NCI-H2081 treated with DMSO at 0.1 percent for 48 hours (cell line): ENCODE data around the gene EPHB3.

Experiments used
- DNase-seq: peaks from one replicate; lab custom pipeline; 2025; lab: John Stamatoyannopoulos, UW

Gene EPHB3

DNA sequence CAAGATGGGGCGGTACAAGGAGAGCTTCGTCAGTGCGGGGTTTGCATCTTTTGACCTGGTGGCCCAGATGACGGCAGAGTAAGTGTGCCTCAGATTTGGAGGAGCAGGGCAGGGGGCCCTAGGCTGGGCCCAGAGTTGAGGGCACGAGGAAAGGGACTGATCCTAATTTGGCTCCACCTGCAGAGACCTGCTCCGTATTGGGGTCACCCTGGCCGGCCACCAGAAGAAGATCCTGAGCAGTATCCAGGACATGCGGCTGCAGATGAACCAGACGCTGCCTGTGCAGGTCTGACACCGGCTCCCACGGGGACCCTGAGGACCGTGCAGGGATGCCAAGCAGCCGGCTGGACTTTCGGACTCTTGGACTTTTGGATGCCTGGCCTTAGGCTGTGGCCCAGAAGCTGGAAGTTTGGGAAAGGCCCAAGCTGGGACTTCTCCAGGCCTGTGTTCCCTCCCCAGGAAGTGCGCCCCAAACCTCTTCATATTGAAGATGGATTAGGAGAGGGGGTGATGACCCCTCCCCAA lies 19.8 kb downstream of the EPHB3 start:
- no peak for DNase-seq

DNA sequence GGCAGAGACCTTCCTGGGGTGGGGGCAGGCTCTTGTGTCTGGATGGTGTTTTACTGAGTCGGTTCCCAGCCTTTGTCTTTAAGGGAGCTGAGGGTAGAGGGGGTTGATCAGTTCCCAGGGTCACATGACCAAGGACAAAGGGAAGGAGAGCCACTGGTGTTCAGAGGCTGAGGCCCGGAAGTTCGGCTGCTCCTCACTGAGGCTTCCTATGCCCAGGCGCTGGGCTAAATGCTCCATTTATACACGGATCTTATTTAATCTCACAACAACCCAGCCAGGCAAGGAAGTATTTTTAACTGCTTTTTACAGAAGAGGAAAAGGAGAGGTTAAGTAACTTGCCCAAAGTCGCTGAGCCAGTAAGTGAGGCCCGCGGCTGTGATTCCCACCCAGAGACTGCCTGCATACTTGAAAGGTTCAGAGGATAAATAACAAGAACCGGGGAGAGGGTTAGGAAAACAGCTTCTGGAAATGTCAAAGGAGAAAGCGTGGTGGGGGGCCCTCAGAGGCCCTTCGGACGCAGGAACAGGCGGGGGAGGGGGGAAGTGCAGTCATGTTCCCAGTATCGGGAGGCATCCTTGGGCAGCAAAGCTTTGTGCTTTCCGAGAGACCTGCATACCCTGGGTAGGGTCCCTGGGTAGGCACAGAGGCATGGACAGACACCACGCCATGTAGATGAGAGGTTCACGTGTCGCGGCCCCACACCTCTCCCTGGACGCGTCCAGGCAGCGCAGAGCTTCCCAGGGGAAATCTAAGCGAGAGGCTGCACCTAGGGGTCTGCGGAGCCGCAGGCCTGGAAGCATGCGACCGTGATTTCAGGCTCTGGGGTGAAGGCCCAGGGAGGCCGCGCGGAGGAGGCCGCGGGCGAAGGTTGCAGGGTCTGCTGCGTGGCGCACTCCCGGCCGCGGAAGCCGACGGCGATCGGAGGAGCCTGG lies 21.3 kb downstream of the EPHB3 start:
- DNase-seq = no peak

- DNase-seq = no peak
Measured at GRCh38 chr3:184583578-184584451, 22.2 kb downstream of the EPHB3 start.

GRCh38 chr3:184584464-184584891 lies 22.9 kb downstream of the EPHB3 start:
- no peak for DNase-seq

- DNase-seq = no peak
Measured at GRCh38 chr3:184585545-184585944, 24.0 kb downstream of the EPHB3 start.

DNA sequence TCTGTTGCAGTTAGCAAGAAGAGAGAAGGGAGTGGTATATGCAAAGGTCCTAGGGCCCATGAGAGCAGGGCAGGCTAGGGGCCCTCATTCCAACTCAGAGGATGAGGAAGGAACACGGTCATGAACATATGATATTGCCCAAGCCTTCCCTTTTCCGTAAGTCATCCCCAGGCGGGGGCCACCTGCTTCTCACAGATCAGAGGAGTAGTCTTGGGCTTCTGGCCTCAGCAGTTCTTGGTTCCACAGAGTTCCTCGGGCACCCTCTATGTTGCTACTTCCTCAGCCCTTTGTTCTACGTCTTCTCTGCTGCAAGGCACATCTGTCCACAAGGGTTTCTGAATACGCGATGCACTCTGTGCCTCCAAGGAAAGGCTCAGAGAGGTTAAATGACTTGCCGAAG lies 25.3 kb downstream of the EPHB3 start:
- no peak for DNase-seq

DNA sequence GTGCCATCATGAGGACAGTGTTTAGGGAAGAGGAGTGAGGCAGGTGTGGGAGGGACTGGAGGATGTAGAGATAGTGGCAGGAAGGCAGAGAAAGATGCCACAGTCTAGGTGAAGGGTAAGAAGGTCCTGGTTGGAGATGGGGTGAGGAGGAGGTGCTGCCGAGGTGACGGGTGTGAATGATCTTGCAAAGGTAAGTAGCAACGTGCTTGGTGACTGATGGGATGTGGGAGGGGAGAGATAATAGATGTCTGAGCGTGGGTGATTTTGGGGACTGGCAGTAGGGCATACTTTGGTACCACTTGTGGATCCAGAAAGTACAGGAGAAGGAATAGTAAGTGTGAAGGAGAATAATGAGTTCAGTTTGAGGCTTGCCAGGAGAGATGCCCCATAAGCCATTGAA lies 27.2 kb downstream of the EPHB3 start:
- DNase-seq = no peak

DNA sequence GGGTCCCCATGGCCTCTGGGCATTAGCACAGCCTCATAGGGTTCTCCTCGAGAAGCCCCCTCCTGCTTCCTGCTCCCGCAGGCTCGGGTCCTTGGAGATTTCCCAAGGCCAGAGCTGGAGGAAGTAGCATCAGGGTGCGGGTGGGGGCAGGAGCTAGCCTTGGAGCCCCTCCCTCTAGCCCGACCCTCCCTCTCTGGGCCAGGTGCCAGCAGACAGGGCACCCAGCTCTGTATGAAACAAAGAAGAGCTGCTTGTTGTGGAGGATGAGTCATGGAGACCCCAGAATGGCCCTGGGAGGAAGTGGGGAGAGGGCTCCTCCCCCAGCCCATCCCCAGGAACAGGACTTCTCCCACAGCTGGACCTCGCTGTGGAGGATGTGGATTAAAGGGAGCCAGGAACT lies 29.2 kb downstream of the EPHB3 start:
- DNase-seq = no peak

DNA sequence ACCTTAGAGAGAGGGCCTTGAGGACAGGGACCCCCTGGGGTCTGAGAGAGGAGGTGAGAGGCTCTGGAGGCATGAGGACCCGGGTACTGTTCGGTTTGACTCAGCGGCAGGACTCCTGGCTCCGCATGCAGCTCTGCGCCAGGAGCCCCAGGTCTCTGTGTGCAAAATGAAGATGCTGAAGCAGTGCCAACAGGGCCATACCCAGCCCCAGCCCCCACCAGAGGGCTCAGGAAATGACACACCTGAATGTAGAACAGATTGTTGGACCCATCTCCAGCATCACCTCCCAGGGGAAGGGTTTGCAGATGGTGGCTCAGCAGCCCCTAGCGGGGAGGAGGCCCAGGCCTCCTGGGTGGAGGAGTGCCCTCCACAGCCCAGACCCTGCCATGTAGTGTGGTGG lies 30.2 kb downstream of the EPHB3 start:
- no peak for DNase-seq

DNA sequence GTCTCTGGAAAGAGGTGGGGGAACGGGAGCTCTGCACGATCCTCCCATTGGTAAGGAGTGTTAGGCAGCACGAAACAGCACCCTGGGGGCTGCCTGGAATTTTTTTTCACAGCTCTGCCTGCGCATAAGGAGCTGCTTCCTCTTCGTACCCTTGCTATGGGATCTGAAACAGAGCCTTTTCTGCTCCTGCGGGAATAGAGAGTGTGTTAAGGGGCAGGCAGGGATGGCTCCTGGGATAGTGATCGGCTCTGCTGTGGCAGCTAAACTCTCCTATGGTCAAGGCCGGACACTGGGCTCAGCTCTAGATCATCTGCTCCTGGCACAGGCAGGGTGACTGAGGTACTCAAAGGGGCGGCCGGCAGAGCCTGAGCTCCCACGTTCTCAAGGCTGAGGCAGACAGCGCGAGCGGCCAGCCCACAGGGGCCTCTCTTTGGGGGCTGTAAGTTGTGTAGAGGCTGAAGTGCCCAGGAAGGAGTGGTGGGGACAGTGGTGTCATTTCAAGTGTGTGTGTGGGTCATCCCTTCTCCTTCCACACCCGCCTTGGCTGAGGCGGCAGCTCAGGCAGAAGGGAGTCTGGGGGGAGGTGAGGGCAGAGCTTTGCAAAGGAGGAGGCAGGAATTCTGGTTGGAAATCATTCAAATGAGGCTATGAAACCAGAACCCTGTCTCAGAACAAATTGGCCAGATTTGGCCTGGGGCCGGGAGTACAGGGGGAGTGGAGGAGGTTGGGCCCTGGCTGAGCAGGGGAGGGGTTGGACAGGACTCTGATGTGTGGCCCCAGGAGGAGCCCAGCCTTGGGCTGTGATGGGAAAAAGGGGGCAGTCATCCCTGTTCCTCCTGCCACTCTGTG lies 31.0 kb downstream of the EPHB3 start:
- no peak for DNase-seq

GRCh38 chr3:184593220-184593927 lies 31.8 kb downstream of the EPHB3 start:
- DNase-seq = no peak

- no peak for DNase-seq
Measured at GRCh38 chr3:184593928-184594303, 32.3 kb downstream of the EPHB3 start.

- DNase-seq = no peak
Measured at GRCh38 chr3:184594371-184595001, 32.9 kb downstream of the EPHB3 start.

DNA sequence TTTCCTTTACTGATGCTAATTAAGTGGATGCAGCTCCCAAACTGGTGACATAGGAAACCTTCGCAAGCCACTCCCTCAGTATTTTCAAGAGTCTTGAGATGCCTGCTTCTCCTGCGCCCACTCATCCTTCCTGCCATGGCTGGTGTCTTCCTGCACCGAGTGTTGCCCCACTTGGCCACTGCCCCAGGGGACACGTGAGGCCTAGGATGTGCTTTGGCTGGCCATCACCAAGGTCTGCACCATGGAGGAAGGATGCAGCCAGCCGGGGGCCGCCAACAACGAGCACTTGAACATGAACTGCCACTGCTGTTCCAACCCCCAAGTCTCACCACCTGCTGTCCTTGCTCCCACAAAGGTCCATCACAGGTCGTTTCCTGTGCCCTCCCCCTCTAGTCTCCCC lies 34.1 kb downstream of the EPHB3 start:
- DNase-seq = no peak

GRCh38 chr3:184596233-184596632 lies 34.6 kb downstream of the EPHB3 start:
- DNase-seq = no peak

DNA sequence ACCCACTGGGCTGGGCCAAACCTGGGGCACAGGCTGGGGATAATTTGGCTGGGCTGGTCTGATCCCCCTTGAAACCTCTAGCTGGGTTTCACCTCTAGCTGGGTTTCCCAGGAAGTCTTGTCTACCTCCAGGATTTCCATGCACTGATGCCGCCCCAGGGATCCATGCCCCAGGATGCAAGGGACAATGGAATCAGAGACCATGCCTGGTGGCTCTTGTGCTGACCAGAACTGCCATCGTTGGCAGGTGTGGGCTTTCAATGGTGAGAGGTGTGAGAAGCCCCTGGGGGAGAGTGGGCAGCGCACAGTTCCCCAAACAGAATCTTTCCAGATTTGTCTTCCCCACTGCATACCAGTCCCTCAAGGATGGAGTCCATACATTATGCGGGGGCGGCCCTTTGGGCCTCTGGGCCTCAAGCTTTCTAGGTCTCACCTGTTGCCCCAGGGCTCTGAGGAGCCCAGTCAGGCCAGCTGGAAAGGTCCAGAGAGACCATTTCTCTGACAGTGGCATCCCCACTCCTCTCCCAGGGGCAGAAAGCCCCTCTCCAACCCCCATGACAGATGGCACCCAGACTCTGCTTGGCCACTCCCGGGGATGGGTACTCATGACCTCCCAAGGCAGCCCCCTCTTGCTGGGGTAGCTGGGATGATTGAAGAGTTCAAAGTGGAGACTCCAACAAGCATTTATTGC lies 35.4 kb downstream of the EPHB3 start:
- DNase-seq = no peak

GRCh38 chr3:184597829-184598573 lies 36.4 kb downstream of the EPHB3 start:
- DNase-seq = no peak

GRCh38 chr3:184598574-184598927 lies 37.0 kb downstream of the EPHB3 start:
- DNase-seq = no peak

- no peak for DNase-seq
Measured at GRCh38 chr3:184599143-184599542, 37.6 kb downstream of the EPHB3 start.
